ENCODE measurements around the gene BRPF1.

DNA sequence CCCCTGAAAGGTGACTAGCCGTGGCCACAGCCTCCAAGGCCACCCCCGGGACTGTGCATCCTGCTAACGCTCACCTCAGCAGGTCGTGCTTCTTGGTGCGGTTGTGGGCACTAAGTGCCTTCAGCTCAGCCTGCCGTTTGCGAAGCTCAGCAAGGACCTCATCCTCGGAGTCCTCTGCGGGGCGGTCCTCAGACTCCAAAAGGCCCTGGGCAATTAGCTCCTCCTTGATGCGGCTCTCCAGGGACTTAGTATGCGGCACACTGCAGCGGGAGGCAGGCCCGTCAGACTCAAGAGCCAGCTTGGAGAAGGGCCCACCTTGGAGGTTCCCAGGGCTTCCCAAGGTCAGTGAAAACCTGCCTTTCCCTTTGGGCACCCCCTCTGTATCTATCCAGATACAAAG, 52.4 kb downstream of the BRPF1 start:
- no peak for TF ChIP-seq POLR2A (IDR thresholded peaks at IDR 0.05)
- TF ChIP-seq, protein P1, sequence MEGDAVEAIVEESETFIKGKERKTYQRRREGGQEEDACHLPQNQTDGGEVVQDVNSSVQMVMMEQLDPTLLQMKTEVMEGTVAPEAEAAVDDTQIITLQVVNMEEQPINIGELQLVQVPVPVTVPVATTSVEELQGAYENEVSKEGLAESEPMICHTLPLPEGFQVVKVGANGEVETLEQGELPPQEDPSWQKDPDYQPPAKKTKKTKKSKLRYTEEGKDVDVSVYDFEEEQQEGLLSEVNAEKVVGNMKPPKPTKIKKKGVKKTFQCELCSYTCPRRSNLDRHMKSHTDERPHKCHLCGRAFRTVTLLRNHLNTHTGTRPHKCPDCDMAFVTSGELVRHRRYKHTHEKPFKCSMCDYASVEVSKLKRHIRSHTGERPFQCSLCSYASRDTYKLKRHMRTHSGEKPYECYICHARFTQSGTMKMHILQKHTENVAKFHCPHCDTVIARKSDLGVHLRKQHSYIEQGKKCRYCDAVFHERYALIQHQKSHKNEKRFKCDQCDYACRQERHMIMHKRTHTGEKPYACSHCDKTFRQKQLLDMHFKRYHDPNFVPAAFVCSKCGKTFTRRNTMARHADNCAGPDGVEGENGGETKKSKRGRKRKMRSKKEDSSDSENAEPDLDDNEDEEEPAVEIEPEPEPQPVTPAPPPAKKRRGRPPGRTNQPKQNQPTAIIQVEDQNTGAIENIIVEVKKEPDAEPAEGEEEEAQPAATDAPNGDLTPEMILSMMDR (IDR thresholded peaks at IDR 0.05 in 8 of 11, conservative IDR thresholded peaks at IDR 0.05 in 3 of 11) = no peak
- peak in 1 of 3 donors; percentile 13 for TF ChIP-seq POLR2AphosphoS5 (IDR thresholded peaks at IDR 0.05)

Data from spleen (tissue), 7 donors.